Upper lobe of left lung (tissue), 6 donors: ENCODE measurements around the gene CDK8. TPM values are rescaled to one million over a fixed set of nuclear protein-coding genes. Genes with fewer than 3 reads are reported as not detected.

Experiments
- ATAC-seq, 2 donors: fragments of 200-7000 bp; cut with Tn5 transposase; one replicate each; pipeline ENCODE4 v1.9.1; 2022; ENCODE audit warnings: mild to moderate bottlenecking in 2 of 2, moderate library complexity in 2 of 2; ENCODE audit not compliant: low FRiP score in 2 of 2
- DNase-seq, 2 donors: peaks; one replicate each; pipeline ENCODE4 v3.0.0-alpha.2; 2019 to 2020
- H3K27ac ChIP-seq, 4 donors: fragments of 200-600 bp; sonication (generic); one replicate each; pipeline ENCODE4 v1.5.1; 2016 to 2019
- H3K27me3 ChIP-seq, 4 donors: fragments of 200-600 bp; sonication (generic); one replicate each; pipeline ENCODE4 v1.5.1; 2017 to 2019
- H3K36me3 ChIP-seq, 4 donors: fragments of 200-600 bp; sonication (generic); one replicate each; pipeline ENCODE4 v1.5.1; 2016 to 2019
- H3K4me1 ChIP-seq, 4 donors: fragments of 200-600 bp; sonication (generic); one replicate each; pipeline ENCODE4 v1.5.1; 2018 to 2019
- H3K4me3 ChIP-seq, 4 donors: fragments of 200-600 bp; sonication (generic); one replicate each; pipeline ENCODE4 v1.5.1; 2017 to 2019; ENCODE audit warnings: mild to moderate bottlenecking in 2 of 4, moderate library complexity in 1 of 4
- H3K9me3 ChIP-seq, 4 donors: fragments of 200-600 bp; sonication (generic); one replicate each; pipeline ENCODE4 v1.5.1; 2018 to 2019
- EP300 ChIP-seq, 4 donors: sonication (generic); formaldehyde crosslinking; IDR thresholded peaks; one replicate each; pipeline ENCODE4 v1.5.1; 2017; ENCODE audit warnings: antibody characterized with exemption in 4 of 4, control low read depth in 2 of 4
- POLR2A ChIP-seq, 4 donors: fragments of 450-650 bp; IDR thresholded peaks; one replicate each; pipeline ENCODE4 v1.5.1; 2016 to 2017; ENCODE audit warnings: antibody characterized with exemption in 4 of 4, mild to moderate bottlenecking in 2 of 4
- POLR2AphosphoS5 ChIP-seq, 2 donors: sonication (generic); formaldehyde crosslinking; IDR thresholded peaks; one replicate each; pipeline ENCODE4 v1.5.1; 2017; ENCODE audit warnings: antibody characterized with exemption in 2 of 2
- WGBS, 2 donors: methylation state at CpG; one replicate each; pipeline ENCODE4 v1.1.5; 2017 to 2018; 5-methylcytosine and 5-hydroxymethylcytosine counted together
- total RNA-seq, 6 donors: library from RNA; depleted of rRNA in 4 of 6; stranded (reverse); fragments of >200 nt in 4 of 6; gene quantifications; one replicate each; pipeline versions ENCODE4 v1.1.0 to v1.2.1, GENCODE V29; 2016 to 2021
- TF ChIP-seq, protein P1 (sequence below), 6 experiments: fragments of 450-650 bp in 4 of 6; fragments of 200-600 bp in 2 of 6; sonication (generic) in 2 of 6; IDR thresholded peaks; one replicate each; pipeline ENCODE4 v1.5.1; 2016 to 2019; ENCODE audit warnings: antibody characterized with exemption in 6 of 6
- donor health status: DM: no; HTN: no; CAD: no; lungs with moderate emphysema.
- donor health status: DM: no; HTN: yes; CAD: no; lungs with severe emphysema.

CDK8 gene
- total RNA-seq, 6 donors from 2014 or later = 9.4 to 15.6 (median 10.8) TPM

DNA sequence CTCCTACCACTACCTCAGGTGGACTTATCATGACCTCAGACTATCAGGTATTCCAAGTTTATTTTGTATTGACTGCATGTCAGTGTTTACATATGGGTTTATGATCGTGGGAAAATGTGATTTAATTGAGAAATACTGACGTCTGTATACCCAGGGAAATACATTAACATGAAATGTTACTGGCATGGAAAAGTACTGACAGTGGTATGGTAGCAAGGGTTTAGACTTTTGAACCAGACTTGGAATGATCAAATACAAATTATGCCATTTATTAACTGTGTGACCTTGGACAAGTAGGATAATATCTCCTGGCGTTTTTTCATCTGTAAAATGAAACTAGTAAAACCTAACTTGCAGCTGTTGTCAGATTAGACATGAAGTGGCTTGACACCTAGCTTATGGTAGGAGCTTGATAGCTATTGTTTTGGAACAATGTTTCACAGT lies 147.7 kb downstream of the CDK8 start:
- peaks cover 0 to 53% (median 5%) of the 10 kb centered on the region in 4 donors for H3K36me3 ChIP-seq
- no peaks in the 10 kb centered on the region for H3K27me3 ChIP-seq
- H3K27ac ChIP-seq = no peak overlapping the region
- no peak overlapping the region for H3K4me3 ChIP-seq
- no peak for DNase-seq
- no peak for ATAC-seq
- H3K4me1 ChIP-seq = no peaks in the 10 kb centered on the region
- H3K9me3 ChIP-seq = no peaks in the 10 kb centered on the region
- TF ChIP-seq, protein P1, sequence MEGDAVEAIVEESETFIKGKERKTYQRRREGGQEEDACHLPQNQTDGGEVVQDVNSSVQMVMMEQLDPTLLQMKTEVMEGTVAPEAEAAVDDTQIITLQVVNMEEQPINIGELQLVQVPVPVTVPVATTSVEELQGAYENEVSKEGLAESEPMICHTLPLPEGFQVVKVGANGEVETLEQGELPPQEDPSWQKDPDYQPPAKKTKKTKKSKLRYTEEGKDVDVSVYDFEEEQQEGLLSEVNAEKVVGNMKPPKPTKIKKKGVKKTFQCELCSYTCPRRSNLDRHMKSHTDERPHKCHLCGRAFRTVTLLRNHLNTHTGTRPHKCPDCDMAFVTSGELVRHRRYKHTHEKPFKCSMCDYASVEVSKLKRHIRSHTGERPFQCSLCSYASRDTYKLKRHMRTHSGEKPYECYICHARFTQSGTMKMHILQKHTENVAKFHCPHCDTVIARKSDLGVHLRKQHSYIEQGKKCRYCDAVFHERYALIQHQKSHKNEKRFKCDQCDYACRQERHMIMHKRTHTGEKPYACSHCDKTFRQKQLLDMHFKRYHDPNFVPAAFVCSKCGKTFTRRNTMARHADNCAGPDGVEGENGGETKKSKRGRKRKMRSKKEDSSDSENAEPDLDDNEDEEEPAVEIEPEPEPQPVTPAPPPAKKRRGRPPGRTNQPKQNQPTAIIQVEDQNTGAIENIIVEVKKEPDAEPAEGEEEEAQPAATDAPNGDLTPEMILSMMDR (IDR thresholded peaks at IDR 0.05) = no peak
- TF ChIP-seq POLR2AphosphoS5 (IDR thresholded peaks at IDR 0.05) (no peak), EP300 (IDR thresholded peaks at IDR 0.05) (no peak), POLR2A (IDR thresholded peaks at IDR 0.05) (no peak)
- 83 to 91% methylated on average over 3 of the region's 3 CpGs for WGBS, 2 donors

DNA sequence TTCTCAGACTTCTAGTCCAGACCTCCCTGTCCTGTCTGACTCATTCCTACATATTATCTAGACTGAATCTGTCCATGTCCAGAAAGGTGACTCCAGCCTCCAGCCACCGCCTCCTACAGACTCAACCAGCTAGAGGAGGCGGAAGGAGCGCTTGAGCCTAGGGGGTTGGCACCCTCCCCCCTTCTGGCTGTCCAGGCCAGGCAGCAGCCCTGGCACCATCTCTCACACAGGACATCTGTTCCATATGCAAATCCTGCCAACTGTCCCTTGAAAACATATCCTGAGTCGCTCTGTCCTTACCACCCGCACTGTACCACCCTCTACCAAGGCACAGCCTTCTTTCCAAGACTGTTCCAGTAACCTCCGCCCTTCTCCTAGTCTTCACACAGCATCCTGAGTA lies 152.9 kb downstream of the CDK8 start:
- WGBS, 2 donors = 89 to 100% methylated on average over 4 to 6 of the region's 6 CpGs
- no peak for ATAC-seq
- Histone ChIP-seq H3K36me3 (peaks cover 0 to 40% (median 5%) of the 10 kb centered on the region in 4 donors), H3K27ac (no peak overlapping the region), H3K9me3 (no peaks in the 10 kb centered on the region), H3K27me3 (no peaks in the 10 kb centered on the region), H3K4me3 (no peak overlapping the region), H3K4me1 (no peaks in the 10 kb centered on the region)
- TF ChIP-seq, protein P1 (IDR thresholded peaks at IDR 0.05) = no peak
- TF ChIP-seq POLR2A (IDR thresholded peaks at IDR 0.05) = no peak
- TF ChIP-seq POLR2AphosphoS5 (IDR thresholded peaks at IDR 0.05) = no peak
- peak in 1 of 2 donors; percentile 13 for DNase-seq

DNA sequence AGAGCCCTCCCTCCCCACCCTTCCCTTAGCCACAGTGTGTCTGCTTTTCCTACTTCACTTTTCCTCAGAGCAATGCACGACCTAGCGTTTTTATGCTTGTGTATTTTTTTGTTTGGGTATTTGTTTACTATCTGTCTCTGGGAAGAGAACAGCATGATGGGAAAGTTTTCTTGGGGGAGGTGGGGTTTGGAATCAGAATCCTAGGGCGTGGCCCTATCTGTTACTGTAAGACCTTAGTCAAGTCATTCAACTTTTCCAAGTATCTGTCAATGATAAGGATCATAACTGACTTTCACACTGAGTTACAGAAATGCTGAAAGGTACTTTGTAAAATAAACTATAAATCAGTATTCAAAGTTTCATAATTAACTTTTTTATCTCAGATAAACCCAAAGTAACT lies 157.3 kb downstream of the CDK8 start:
- Histone ChIP-seq H3K27ac (no peak overlapping the region), H3K36me3 (peaks cover 0 to 7% (median 0%) of the 10 kb centered on the region in 4 donors), H3K4me3 (no peak overlapping the region), H3K27me3 (no peaks in the 10 kb centered on the region), H3K9me3 (no peaks in the 10 kb centered on the region), H3K4me1 (no peaks in the 10 kb centered on the region)
- no peak for DNase-seq
- ATAC-seq = no peak
- TF ChIP-seq POLR2A (IDR thresholded peaks at IDR 0.05) (no peak), EP300 (IDR thresholded peaks at IDR 0.05) (no peak), POLR2AphosphoS5 (IDR thresholded peaks at IDR 0.05) (no peak)
- TF ChIP-seq, protein P1 (IDR thresholded peaks at IDR 0.05) = no peak
- 73 to 77% methylated on average over 3 of the region's 3 CpGs for WGBS, 2 donors

DNA sequence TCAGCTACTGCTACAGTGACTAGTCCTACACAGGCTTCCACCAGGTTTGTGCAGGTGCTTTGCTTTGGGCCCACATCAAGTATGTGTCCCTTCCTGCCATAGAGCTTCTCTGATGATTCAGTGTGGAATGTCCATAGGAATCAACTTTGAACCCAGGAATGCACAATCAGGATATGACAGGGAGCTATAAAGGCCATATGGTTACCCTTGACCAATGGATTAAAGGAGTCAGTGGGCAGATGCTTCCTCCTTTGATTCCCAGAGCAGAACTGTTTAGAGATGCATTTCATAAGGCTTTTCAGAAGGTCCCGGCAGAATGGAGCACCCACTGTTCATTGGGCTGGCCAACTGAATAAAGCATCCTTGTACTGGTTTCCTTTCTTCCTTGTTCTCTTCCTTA lies 158.3 kb downstream of the CDK8 start:
- TF ChIP-seq EP300 (IDR thresholded peaks at IDR 0.05) = no peak
- TF ChIP-seq, protein P1 (IDR thresholded peaks at IDR 0.05) = no peak
- TF ChIP-seq POLR2AphosphoS5 (IDR thresholded peaks at IDR 0.05) = no peak
- TF ChIP-seq POLR2A (IDR thresholded peaks at IDR 0.05) = no peak
- H3K9me3 ChIP-seq = no peaks in the 10 kb centered on the region
- DNase-seq = no peak
- H3K27me3 ChIP-seq = no peaks in the 10 kb centered on the region
- H3K4me3 ChIP-seq = no peak overlapping the region
- no peak for ATAC-seq
- H3K4me1 ChIP-seq = no peaks in the 10 kb centered on the region
- no peak overlapping the region for H3K27ac ChIP-seq
- H3K36me3 ChIP-seq = no peaks in the 10 kb centered on the region
- 44 to 73% methylated on average over 1 of the region's 1 CpG for WGBS, 2 donors

DNA sequence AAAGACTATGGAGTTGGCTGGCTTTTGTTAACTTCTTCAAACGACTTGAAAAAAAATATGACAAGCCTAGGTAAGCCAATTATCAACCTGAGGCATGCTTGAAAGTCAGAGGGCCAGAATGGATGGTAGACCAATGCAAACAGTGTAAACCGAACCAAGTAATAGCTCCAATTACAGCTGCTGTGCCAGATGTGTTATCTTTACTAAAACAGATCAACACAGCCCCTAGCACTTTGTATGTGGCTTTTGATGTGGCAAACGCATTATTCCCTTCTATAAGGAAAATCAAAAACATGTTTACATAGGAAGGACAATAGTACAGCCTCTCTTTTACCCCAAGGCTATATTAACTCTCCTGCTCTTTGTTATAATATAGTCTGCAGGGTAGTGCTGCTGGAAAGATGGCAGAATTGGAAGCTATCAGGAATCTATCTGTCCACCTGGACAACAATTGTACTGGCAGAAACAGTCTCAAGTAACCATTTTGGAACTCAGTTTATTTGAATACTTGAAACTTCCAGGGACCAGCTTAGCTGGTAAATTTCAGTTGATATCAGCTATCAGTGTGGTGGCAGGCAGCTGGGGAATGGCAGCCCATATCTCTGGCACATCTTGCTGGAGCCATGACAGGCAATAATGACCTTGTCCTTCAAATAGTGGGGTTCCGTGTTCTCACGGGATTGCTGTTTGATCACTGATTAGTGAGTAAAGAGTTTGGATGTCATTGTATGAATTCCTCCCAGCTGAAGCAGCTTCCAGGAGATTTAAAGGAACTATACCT lies 159.2 kb downstream of the CDK8 start:
- no peaks in the 10 kb centered on the region for H3K27me3 ChIP-seq
- ATAC-seq (no peak), DNase-seq (no peak)
- H3K27ac ChIP-seq = no peak overlapping the region
- no peaks in the 10 kb centered on the region for H3K4me1 ChIP-seq
- no peaks in the 10 kb centered on the region for H3K36me3 ChIP-seq
- H3K4me3 ChIP-seq = no peak overlapping the region
- TF ChIP-seq, protein P1 (IDR thresholded peaks at IDR 0.05) = no peak
- TF ChIP-seq POLR2A (IDR thresholded peaks at IDR 0.05) (no peak), POLR2AphosphoS5 (IDR thresholded peaks at IDR 0.05) (no peak)
- H3K9me3 ChIP-seq = no peaks in the 10 kb centered on the region
- WGBS, 2 donors = 73 to 74% methylated on average over 5 of the region's 5 CpGs
